Gastrocnemius medialis (tissue), 4 donors: ENCODE measurements around the gene SSBP3. TPM values are rescaled to one million over a fixed set of nuclear protein-coding genes. Genes with fewer than 3 reads are reported as not detected.
A peak's percentile ranks its signal among the peaks of the same experiment; 100 is the strongest.

Experiments
- ATAC-seq, 2 donors: fragments of 150-250 bp; one replicate each; pipeline ENCODE4 v1.9.1; 2016
- DNase-seq, 2 donors: peaks; one replicate each; pipeline ENCODE4 v3.0.0-alpha.2; 2019
- H3K27ac ChIP-seq, 4 donors: fragments of 200-600 bp; sonication (generic); 1 replicate in 1 of 4; 2 replicates in 3 of 4; pipeline ENCODE4 v1.5.1; 2016 to 2018; ENCODE audit warnings: mild to moderate bottlenecking in 2 of 4, moderate library complexity in 1 of 4
- H3K27me3 ChIP-seq, 3 donors: fragments of 200-600 bp; sonication (generic) in 2 of 3; 1 replicate in 1 of 3; 2 replicates in 2 of 3; pipeline versions ENCODE4 v1.5.1 to v1.6.0; 2016 to 2019; ENCODE audit warnings: mild to moderate bottlenecking in 1 of 3, moderate library complexity in 1 of 3
- H3K36me3 ChIP-seq, 2 donors: fragments of 200-600 bp; sonication (generic) in 1 of 2; one replicate each; pipeline ENCODE4 v1.5.1; 2017 to 2018
- H3K4me1 ChIP-seq, 2 donors: fragments of 200-600 bp; sonication (generic) in 1 of 2; one replicate each; pipeline ENCODE4 v1.5.1; 2016 to 2017; ENCODE audit warnings: mild to moderate bottlenecking in 2 of 2
- H3K4me3 ChIP-seq, 4 donors: fragments of 200-600 bp; sonication (generic) in 3 of 4; 1 replicate in 1 of 4; 2 replicates in 3 of 4; pipeline ENCODE4 v1.5.1; 2016 to 2019; ENCODE audit warnings: mild to moderate bottlenecking in 2 of 4
- H3K9me3 ChIP-seq, 3 donors: fragments of 200-600 bp; sonication (generic) in 2 of 3; 1 replicate in 1 of 3; 2 replicates in 2 of 3; pipeline ENCODE4 v1.5.1; 2016 to 2019
- POLR2A ChIP-seq, 2 donors: fragments of 450-650 bp; IDR thresholded peaks; one replicate each; pipeline ENCODE4 v1.6.1; 2017; ENCODE audit warnings: antibody characterized with exemption in 2 of 2, mild to moderate bottlenecking in 2 of 2, moderate library complexity in 2 of 2
- in situ Hi-C, 4 donors: fragments of 200-750 bp; cut with MboI; loops; one replicate each; pipeline versions ENCODE4 v1.15.0 to v1.8.0; 2017; ENCODE audit warnings: low sequenced_read_pairs in 4 of 4
- intact Hi-C: fragments of 100-400 bp; cut with DNase I; formaldehyde crosslinking; loops from one replicate; pipeline ENCODE4 v1.15.1; 2023; ENCODE audit warnings: low total_unique reads
- total RNA-seq, 4 donors: library from RNA; depleted of rRNA; stranded (reverse); fragments of >200 nt; gene quantifications; one replicate each; pipeline versions ENCODE4 v1.1.0 to v1.2.3, GENCODE V29; 2016
- TF ChIP-seq, protein P1 (sequence below), 5 experiments: fragments of 450-650 bp in 3 of 5; fragments of 200-600 bp in 2 of 5; sonication (generic) in 2 of 5; IDR thresholded peaks in 4 of 5; conservative IDR thresholded peaks in 1 of 5; 1 replicate in 4 of 5; 2 replicates in 1 of 5; pipeline ENCODE4 v1.5.1; 2016 to 2019; ENCODE audit warnings: antibody characterized with exemption in 5 of 5, mild to moderate bottlenecking in 3 of 5, moderate library complexity in 3 of 5

Gene SSBP3
- total RNA-seq, 4 donors from 2014 or later = 3.6 to 21.0 (median 14.9) TPM

DNA sequence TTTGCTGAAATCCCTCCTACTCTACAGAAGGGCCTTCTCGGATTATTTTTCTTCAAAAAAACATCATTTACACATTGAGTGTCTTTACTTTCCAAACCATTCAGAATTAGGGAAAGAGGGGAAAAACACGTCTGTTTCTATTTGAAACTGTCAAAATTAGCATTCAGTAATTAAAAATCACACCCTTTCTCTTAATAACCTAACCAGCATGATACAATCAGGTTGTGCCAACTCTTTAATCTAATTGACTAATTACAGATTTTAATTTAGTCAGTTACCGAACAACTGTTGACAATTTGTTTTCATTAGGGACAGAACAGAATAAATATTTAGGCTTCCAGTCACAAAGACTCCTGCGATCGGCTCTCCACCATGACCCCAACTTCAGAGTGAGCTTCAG is 18.8 kb downstream of the SSBP3 start:
- in situ Hi-C loops (no loop called here), intact Hi-C loops (no loop called here)
- H3K4me3 ChIP-seq = no peak overlapping the region
- DNase-seq (no peak), ATAC-seq (no peak)
- H3K27ac ChIP-seq = peak overlapping the region in 2 of 4 donors; percentile 49 to 53
- no peaks in the 10 kb centered on the region for H3K36me3 ChIP-seq
- peaks cover 65 to 78% of the 10 kb centered on the region in 2 donors for H3K4me1 ChIP-seq
- no peaks in the 10 kb centered on the region for H3K27me3 ChIP-seq
- no peaks in the 10 kb centered on the region for H3K9me3 ChIP-seq
- TF ChIP-seq, protein P1, sequence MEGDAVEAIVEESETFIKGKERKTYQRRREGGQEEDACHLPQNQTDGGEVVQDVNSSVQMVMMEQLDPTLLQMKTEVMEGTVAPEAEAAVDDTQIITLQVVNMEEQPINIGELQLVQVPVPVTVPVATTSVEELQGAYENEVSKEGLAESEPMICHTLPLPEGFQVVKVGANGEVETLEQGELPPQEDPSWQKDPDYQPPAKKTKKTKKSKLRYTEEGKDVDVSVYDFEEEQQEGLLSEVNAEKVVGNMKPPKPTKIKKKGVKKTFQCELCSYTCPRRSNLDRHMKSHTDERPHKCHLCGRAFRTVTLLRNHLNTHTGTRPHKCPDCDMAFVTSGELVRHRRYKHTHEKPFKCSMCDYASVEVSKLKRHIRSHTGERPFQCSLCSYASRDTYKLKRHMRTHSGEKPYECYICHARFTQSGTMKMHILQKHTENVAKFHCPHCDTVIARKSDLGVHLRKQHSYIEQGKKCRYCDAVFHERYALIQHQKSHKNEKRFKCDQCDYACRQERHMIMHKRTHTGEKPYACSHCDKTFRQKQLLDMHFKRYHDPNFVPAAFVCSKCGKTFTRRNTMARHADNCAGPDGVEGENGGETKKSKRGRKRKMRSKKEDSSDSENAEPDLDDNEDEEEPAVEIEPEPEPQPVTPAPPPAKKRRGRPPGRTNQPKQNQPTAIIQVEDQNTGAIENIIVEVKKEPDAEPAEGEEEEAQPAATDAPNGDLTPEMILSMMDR (IDR thresholded peaks at IDR 0.05 in 4 of 5, conservative IDR thresholded peaks at IDR 0.05 in 1 of 5) = no peak
- TF ChIP-seq POLR2A (IDR thresholded peaks at IDR 0.05) = no peak

DNA sequence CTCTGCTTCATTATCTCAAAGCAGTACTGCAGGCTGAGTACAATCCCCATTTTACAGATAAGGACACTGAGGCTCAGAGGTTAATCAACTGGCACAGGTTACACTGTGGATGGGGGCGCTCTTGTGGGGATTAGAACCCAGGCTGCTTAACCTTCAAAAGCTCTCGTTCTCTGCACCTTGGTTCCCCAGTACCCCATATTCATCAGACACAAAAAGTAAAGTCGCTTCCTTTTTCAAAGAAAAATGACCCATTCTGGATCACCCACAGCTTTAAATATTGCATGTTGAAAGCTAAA is 20.5 kb downstream of the SSBP3 start:
- Histone ChIP-seq H3K27me3 (no peaks in the 10 kb centered on the region), H3K4me1 (peaks cover 57 to 64% of the 10 kb centered on the region in 2 donors), H3K4me3 (no peak overlapping the region), H3K9me3 (no peaks in the 10 kb centered on the region), H3K36me3 (no peaks in the 10 kb centered on the region), H3K27ac (peak overlapping the region; percentile 57 to 77 (median 70))
- in situ Hi-C loops (no loop called here), intact Hi-C loops (no loop called here)
- DNase-seq = no peak
- no peak for ATAC-seq
- TF ChIP-seq, protein P1 (IDR thresholded peaks at IDR 0.05 in 4 of 5, conservative IDR thresholded peaks at IDR 0.05 in 1 of 5) = no peak
- TF ChIP-seq POLR2A (IDR thresholded peaks at IDR 0.05) = no peak

DNA sequence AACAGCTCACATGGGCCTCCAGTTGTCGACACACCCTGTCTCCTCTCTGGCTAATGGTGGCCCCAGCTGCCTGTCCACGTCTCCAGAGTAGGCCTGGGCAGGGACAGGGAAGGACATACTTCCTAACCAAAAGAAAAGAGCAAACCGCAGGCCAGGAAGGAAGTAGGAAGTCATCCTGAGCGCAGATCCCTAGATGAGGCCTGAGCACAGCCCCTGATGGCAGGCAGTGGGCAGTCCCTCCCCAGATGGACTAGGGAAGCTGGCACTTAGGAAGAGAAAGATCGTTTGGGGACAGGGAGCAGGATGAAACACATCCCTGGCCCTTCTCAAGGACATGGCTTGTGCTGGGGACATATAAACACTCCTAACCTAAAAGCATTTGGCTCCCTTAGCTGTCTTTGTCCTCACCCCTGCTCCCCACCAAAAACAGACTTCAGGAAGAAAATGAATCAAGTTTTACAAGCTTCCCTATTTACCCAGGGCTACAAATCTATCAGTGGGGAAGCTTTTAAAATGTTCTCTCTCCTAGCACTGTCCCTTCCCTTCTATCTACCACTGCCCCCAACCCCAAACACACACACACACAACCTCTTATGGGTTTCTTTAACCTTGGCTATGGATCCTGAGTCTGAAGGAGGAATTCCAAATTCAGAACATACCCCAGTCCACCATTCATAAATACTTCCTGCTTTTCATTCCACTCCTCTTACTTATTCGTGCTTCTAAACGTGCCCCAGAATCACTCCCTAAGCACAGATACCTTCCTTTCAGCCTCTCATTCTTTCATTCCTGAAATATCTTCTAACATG is 21.1 kb downstream of the SSBP3 start:
- H3K27me3 ChIP-seq = no peaks in the 10 kb centered on the region
- peaks cover 58 to 64% of the 10 kb centered on the region in 2 donors for H3K4me1 ChIP-seq
- intact Hi-C loops = no loop called here
- H3K9me3 ChIP-seq = no peaks in the 10 kb centered on the region
- peak overlapping the region; percentile 57 to 77 (median 70) for H3K27ac ChIP-seq
- DNase-seq = peak in 1 of 2 donors; percentile 53
- no peak for TF ChIP-seq POLR2A (IDR thresholded peaks at IDR 0.05)
- TF ChIP-seq, protein P1 (IDR thresholded peaks at IDR 0.05 in 4 of 5, conservative IDR thresholded peaks at IDR 0.05 in 1 of 5) = no peak
- in situ Hi-C loops = no loop called here
- peak; percentile 45 to 70 for ATAC-seq
- no peak overlapping the region for H3K4me3 ChIP-seq
- H3K36me3 ChIP-seq = no peaks in the 10 kb centered on the region

DNA sequence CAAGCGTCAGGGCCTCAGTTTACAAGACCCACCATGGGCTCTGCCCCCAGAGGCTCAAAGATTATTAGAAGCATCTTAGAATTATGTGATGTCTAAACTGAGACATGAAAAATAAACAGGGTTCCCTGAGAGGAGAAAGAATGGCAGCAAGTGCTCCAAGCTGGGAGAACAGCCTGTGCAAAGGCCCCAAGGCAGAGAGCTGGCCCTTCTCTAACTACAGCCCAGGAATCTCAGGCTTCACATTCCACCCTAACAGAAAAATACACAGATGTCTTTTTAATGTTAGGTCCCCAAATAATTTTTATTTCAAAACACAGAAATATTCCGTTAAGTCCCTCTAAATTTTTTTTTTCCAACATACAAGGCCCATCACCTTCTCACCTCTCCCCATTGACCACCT is 21.7 kb downstream of the SSBP3 start:
- intact Hi-C loops (no loop called here), in situ Hi-C loops (no loop called here)
- no peak for DNase-seq
- H3K9me3 ChIP-seq = no peaks in the 10 kb centered on the region
- TF ChIP-seq, protein P1 (IDR thresholded peaks at IDR 0.05 in 4 of 5, conservative IDR thresholded peaks at IDR 0.05 in 1 of 5) = no peak
- no peak for TF ChIP-seq POLR2A (IDR thresholded peaks at IDR 0.05)
- no peaks in the 10 kb centered on the region for H3K27me3 ChIP-seq
- peak overlapping the region; percentile 57 to 77 (median 70) for H3K27ac ChIP-seq
- H3K4me1 ChIP-seq = peaks cover 58 to 64% of the 10 kb centered on the region in 2 donors
- no peak for ATAC-seq
- H3K36me3 ChIP-seq = no peaks in the 10 kb centered on the region
- no peak overlapping the region for H3K4me3 ChIP-seq
